Islet of Langerhans (tissue), 1 donor: ENCODE results near the gene TSPAN8.
A peak's percentile ranks its signal among the peaks of the same experiment; 100 is the strongest.
"Not testable (repeated sequence)": the region's sequence is repeated elsewhere in the genome, so short reads cannot be mapped to it uniquely, and the experiment has no call there.

ENCODE experiments used
- FAIRE-seq: peaks from one replicate; lab custom pipeline; 2011; peaks lifted over from hg19 to GRCh38; lab: Jason Lieb, UNC

TSPAN8 gene

GRCh38 chr12:71164166-71164565, 6.4 kb upstream of the TSPAN8 start:
- no peak for FAIRE-seq

GRCh38 chr12:71162832-71163763, 5.3 kb upstream of the TSPAN8 start:
- peak; percentile 88 for FAIRE-seq

- FAIRE-seq, result no peak
These were observed 3.8 kb upstream of the TSPAN8 start for GRCh38 chr12:71161591-71161990.

GRCh38 chr12:71160585-71160984, 2.8 kb upstream of the TSPAN8 start:
- no peak for FAIRE-seq

- FAIRE-seq, result no peak
These were observed 2.1 kb upstream of the TSPAN8 start for GRCh38 chr12:71159878-71160277.

GRCh38 chr12:71159264-71159663, 1.5 kb upstream of the TSPAN8 start:
- peak; percentile 33 for FAIRE-seq

GRCh38 chr12:71158361-71158882, 623 bp upstream of the TSPAN8 start:
- FAIRE-seq, result peak; percentile 94

- no peak for FAIRE-seq
These were observed 2.6 kb downstream of the TSPAN8 start for GRCh38 chr12:71155225-71155624.

GRCh38 chr12:71152851-71153250, 4.9 kb downstream of the TSPAN8 start:
- no peak for FAIRE-seq

- FAIRE-seq, result not testable (repeated sequence)
These were observed 7.8 kb downstream of the TSPAN8 start for GRCh38 chr12:71150041-71150440.

- no peak for FAIRE-seq
These were observed 13.1 kb downstream of the TSPAN8 start for GRCh38 chr12:71144682-71145081.

- FAIRE-seq, result no peak
These were observed 14.8 kb downstream of the TSPAN8 start for GRCh38 chr12:71142956-71143355.

GRCh38 chr12:71142016-71142415, 15.8 kb downstream of the TSPAN8 start:
- no peak for FAIRE-seq

GRCh38 chr12:71141378-71141926, 16.3 kb downstream of the TSPAN8 start:
- no peak for FAIRE-seq

GRCh38 chr12:71139153-71139735, 18.6 kb downstream of the TSPAN8 start:
- no peak for FAIRE-seq

- FAIRE-seq, result no peak
These were observed 19.8 kb downstream of the TSPAN8 start for GRCh38 chr12:71138011-71138410.

GRCh38 chr12:71135812-71136176, 22.0 kb downstream of the TSPAN8 start:
- FAIRE-seq, result no peak

GRCh38 chr12:71135077-71135811, 22.6 kb downstream of the TSPAN8 start:
- no peak for FAIRE-seq

GRCh38 chr12:71134405-71134804, 23.4 kb downstream of the TSPAN8 start:
- peak; percentile 71 for FAIRE-seq

GRCh38 chr12:71130521-71131069, 27.2 kb downstream of the TSPAN8 start:
- no peak for FAIRE-seq

- no peak for FAIRE-seq
These were observed 28.4 kb downstream of the TSPAN8 start for GRCh38 chr12:71129364-71129763.

- no peak for FAIRE-seq
These were observed 29.5 kb downstream of the TSPAN8 start for GRCh38 chr12:71128191-71128788.
